Measurements from ENCODE around the gene PTPRH. TPM values are rescaled to one million over a fixed set of nuclear protein-coding genes. Genes with fewer than 3 reads are reported as not detected.
A peak's percentile ranks its signal among the peaks of the same experiment; 100 is the strongest.
"Not testable (repeated sequence)": the region's sequence is repeated elsewhere in the genome, so short reads cannot be mapped to it uniquely, and the experiment has no call there.

Gene PTPRH
- total RNA-seq, 1 experiment from 2014 or later = 0.39 TPM

DNA sequence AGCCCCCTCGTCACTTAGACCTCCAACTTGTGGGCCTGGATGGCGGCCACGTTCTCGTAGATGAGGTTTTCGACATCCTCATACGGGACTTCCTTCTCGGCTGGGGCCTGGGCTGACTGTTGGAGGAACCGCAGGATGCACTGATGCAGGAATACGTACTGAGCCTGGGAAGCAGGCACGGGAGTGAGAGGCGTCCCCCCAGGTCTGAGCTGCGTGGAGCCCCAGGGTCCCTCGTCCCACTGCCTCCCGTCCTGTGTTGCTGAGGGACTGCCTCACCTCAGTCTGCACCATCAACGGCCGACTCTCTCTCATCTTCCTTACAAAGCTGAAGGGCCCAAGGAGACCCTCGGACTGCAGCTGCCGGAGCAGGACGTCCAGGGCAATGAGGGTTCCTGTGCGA lies 27.6 kb downstream of the PTPRH start:
- DNase-seq (ENCODE audit: low read depth) = no peak

DNA sequence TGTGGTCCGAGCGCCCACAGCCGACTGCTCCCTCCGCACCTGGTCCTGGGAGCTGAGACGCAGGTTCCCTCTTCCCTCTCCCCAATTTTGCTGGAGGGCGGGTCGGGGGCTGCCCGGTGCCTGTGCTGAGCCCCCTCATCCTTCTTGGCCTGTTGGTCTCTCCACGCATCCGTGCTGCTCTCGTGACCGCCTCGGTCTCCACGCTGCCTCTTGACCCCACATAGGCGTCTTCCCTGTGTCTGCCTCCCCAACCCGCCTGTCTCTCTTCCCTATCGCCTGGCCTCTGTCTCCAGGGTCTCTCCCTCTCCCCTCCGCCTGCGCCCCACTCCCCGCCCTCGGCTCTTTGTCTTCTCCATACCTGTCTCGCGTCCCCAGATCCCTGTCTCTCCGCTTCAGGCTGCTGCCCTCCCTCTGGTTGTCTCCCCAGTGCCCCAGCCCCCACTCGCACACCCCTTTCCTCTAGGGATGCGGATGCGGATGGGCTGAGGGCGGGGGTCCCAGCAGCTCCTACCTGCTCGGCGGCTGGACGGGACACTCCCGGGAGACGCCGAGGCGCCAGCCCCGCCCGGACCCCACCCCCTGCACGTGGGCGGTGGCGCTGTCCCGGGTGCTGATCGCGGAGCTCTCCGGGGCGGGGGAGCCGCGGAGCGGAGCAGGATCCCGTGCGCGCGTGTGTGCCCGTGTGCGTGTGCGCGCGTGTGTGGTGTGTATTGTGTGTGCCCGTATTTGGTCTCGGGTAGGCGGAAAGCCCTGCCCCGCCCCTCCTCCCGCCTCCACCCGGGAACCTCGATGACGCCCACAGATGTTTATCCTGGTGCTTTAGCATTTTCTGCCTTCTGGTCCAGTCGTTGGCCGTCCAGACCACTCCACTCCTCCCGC lies 29.5 kb downstream of the PTPRH start, which contains the start of gene SYT5:
SYT5 (minus strand) TSS at position 684 of the 879 bp plus-strand sequence. CDS start 1,248 bp downstream, outside the sequence.
- no peak for DNase-seq (ENCODE audit: low read depth)

DNA sequence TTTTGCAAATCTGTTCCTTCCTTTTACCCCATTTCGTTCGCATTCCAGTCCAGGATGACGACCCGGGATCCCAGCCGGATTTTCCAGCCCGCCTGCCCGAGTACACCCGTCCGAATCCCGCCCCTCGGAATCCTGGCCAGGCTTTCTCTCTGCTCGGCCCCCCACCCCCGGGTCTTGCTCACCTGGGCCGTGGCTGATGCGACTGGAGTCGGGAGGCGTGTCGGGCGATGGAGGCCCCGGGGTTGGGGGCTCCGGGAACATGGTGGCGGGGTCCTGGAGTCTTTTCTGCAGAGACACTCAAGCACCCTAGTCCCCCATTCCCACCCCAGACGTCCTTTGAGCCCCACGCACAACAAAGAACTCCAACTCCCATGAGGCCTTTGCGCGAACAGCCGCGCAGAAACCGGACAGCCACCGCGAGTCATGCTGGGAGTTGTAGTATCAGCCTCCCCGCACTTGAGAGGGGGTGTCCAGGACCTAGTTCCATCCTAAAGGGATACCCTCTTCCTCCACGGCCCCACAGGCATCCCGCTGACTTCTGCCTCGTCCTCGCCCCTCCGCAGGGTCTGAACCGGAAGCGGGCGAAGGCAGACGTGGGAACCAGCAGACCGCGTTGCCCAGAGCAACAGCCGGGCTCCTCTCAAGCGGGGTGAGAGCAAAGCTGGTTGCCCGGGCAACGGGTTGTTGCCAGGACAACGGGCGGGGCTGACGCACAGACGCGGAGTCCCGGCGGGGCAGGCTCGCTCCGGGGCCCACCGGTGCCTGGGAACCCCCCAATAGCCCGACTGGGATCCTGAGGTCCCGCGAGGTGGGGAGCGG lies 30.3 kb downstream of the PTPRH start:
- DNase-seq (ENCODE audit: low read depth) = peak; percentile 71

DNA sequence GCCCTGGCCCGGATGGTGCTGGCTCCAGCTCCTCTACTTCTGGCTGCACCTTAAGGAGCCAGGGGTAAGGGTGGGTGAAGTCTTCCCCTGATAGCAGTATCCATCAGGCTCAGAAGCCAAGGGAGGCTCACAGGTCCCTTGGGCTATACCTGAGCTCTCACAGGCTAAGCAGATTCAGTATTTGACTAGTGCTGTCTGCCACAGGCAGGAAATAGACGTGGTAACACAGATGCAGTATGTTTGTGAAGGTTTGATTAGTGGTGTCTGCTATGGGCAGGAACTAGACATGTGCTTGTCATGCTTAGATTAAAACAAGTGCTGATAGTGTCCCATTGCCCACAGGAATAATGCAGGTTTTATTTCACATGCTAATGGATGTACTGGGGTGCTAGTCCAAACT lies 33.2 kb downstream of the PTPRH start:
- no peak for DNase-seq (ENCODE audit: low read depth)

DNA sequence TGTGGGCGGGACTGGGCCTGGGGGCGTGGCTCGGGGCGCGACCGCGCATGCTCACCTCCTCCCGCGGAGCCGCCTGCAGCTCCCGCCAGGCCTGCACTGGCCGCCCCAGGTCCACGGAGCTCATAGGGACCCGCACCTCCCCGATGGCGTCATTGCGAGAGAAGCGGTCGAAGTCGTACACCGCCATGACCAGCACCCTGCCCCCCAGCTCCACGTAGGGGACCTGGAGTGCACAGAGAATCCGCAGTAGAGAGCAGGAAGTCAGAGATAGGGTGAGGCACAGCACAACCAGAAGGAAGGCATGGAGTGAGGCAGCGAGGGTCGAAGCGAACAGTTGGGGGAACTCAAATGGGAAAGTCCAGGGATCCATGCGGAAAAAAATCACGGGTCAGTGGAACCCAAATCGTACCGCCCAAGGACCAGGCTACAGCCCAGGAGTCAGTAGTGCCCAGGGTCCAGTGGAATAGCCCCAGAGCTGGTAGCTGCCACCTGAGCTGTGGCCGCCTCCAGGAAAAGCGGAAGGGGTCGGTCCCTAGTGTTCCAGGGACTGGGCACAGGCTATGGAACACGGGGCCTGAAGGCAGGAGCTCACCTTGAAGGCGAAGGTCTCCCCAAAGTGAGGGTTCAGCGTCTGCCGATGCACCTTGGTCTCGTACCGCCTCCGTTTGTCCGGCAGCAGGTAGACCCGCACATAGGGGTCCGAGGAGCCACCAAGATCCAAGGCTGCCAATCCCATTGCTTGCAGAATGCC lies 34.0 kb downstream of the PTPRH start:
- no peak for DNase-seq (ENCODE audit: low read depth)

DNA sequence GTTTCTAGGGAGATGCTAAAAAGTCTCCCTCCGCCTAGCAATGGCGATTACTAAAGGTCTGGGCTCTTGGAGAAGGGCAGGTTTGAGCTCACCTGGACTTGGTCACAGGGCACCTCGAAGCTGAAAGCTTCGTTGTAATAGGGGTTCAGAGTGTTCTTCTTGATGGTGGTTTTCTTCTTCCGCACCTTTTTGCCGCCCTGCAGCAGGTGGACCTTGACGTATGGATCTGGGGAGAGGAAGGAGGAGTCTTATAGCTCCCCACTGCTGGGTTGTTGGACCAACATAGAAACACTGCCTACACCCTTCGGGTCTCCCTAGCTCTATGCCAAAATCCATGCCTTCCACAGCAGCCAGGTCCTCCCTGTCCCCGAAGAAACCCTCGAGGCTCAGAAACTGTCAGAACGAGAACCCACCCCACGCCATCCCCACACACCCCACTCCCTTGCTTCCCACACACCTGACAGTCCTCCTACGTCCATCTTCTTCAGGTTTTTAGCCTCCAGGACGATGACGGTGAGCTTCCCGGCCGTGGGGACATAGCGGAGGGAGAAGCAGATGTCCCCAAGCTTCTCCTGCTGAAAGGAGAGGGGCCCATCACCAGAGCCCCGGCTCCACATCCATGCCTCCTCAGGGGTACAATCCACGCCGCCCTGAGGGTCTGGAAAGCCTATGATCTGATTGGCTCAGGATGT lies 34.7 kb downstream of the PTPRH start:
- no peak for DNase-seq (ENCODE audit: low read depth)

DNA sequence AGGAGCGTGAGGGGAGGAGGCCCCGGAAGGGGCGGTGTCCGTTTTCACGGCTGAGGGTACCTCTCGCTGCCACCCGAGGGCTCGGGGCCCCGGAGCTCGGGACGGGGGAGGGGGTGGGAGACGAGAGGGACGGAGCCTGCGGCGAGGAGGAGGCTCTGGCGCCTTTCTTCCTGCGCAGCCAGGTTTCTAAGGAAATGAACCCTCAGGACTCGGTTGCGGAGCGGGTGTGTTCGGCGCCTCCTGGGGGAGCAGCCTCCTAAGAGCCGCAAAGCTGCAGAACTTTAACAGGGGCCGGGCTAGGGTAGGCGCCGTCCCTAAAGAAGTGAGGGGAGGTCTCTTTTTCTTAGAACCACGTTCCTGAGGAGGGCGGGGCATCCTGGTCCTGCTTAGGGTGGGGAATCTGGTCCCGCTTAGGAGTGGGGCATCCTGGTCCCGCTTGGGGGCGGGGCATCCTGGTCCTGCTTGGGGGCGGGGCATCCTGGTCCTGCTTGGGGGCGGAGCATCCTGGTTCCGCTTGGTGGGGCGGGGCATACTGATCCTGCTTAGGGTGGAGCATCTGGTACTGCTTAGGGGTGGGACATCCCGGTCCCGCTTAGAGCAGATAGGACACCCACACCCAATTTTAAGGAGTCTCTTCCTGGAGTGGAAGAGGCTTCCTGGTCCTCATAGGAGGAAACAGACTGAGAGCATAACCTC lies 35.4 kb downstream of the PTPRH start:
- peak; percentile 25 for DNase-seq (ENCODE audit: low read depth)

DNA sequence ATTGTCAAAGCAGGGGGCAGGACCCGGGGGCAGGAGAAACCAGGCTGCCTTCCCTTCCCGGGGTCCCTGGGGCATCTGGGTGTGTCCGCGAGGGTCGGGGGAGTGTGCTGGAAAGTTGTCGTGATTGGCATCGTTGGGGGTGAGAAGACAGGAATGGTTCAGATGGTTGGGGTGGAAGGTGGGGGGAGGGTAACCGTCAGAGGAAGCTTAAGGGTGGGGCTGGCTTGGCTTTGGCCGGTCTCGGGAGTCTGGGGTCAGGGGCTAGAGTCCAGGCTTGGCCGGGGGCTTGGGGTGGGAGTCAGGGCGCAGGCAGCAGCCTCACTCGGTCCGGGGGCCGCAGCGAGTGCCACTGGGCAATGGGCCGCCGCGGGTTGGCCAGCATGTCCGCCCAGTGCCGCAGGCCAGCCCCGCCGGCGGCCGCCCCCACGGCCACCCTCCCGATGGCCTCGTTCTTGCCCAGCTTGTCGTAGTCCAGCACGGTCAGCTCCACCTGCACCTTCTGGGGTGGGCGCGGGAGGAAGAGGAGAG lies 36.1 kb downstream of the PTPRH start:
- no peak for DNase-seq (ENCODE audit: low read depth)

DNA sequence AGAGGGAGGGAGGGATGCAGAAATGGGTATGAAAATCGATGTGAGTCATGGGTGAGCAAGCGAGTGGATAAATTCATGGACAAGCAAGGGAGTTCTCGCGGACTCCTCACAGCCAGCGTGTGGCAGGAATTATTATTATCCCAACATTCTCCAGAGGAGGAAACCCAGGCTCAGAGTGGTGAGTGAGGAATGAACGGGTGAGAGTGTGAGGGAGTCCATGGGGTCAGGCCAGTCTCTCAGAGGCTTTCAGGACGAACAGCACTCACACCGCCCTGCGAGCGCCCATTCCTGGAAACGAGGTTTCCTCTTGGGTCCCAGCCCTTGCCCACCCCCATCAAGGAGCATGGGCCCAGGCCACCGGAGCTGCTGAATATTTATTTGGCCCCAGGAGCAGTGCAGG lies 36.6 kb downstream of the PTPRH start:
- peak; percentile 57 for DNase-seq (ENCODE audit: low read depth)

DNA sequence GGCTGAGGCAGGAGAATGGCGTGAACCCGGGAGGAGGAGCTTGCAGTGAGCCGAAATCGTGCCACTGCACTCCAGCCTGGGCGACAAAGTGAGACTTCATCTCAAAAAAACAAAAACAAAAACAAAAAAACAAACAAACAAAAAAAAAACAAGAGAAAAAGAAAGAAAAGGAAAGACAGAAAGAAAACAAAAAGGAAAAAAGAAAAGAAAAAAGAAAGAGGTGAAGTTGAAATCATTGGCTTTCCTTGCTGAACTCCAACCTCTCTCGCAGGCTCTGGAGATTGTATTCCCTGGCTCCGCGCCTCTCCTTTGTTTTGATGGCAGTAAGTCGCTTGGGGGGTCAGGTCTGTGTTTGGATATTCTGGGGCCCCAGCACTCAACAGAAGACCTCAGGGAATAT lies 37.0 kb downstream of the PTPRH start:
- DNase-seq (ENCODE audit: low read depth) = not testable (repeated sequence)

DNA sequence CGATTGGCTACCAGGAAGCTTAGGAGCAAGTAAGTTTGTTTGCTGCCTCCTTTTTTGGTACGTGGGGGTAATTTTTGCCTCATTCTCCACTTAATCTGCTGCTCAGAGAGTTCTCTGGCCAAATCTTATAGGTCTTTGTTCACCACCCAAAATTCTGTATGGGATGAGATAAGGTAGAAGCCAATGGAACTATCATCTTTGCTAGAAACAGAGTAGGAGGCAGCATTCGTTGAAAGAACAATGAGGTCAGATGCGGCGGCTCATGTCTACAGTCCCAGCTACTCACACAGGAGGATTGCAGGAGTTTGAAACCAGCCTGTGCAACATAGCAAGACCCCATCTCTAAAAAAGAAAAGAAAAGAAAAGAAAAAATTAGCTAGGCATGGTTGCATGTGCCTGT lies 37.9 kb downstream of the PTPRH start:
- DNase-seq (ENCODE audit: low read depth) = no peak

DNA sequence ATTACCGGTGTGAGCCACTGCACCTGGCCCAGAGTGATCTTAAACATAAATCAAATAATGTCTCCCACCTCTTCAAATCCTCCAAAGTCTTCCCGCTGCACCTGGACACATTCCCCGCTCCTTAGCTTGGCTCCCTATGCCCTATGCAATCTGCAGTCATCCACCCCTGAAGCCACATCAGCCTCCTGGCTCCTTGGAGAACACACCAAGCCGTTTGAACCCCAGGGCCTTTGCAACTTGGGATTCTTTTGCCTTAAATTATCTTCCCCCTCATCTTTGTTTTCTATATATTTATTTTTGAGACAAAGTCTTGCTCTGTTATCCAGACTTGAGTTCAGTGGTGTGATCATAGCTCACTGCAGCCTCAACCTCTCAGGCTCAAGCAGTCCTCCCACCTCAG lies 40.2 kb downstream of the PTPRH start:
- DNase-seq (ENCODE audit: low read depth) = no peak

DNA sequence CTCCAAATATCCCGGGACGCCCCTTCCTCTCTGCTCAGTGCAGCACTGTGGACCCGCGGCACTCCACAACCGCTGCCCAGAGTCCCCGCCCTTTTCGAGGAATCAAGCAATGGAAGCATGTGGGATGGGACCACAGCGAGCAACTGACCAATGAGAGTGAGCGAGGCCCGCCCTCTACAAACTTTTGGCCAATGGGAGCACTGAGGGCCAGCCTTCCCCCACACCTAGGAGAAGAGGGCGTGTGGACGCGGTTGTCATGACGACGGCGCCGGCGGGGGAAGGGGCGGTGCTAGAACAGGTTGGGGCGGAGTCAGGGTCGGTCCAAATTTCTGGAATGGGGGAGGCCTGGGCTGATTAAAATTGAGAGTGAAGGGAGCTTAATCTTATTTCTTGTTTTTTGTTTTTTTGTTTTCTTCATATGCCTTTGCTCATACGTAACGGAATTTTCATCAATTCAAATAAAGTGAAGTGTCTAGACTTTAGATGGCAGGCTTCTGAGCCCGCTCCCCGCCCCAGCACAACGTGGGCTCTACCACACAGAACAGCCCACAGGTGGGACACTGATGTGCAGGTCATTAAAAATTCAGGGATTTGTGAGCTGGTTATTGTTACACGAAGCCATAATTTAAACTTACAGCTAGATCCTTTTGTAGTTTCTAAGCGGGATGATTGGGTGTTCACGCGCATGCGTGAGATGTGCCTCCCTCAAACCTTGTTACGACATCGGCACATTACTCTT lies 42.6 kb downstream of the PTPRH start, which contains the start of gene DNAAF3:
DNAAF3 (minus strand) TSS at position 84 of the 739 bp plus-strand sequence. CDS start 200 bp downstream, outside the sequence.
- peak; percentile 93 for DNase-seq (ENCODE audit: low read depth)

DNA sequence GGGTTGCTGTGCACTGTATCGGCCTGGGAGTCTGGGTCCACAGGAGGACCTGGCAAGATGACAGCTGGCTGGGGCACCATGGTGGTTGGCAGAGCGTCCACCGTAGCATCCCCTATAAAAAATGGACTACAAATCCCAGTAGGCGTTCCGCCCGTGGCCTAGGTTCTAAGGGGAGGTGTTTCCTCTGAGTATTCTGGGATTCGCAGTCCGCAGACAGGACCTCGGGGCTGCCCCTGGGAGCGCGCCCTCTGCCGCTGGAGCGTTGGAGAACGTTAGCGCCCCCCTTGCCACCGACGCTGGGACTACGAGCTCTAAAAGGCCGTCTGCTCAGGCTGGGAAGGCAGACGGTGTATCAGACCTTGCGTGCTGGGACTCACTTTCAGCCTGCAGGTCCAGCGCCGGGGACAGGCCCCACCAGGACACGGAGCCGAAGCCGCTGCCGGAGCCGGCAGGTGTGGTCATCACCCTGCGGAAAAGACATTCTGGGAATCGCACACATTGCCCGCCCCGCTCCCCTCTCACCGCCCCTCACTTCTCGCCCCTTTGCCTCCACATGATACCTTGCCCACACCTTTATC lies 43.3 kb downstream of the PTPRH start:
- peak; percentile 69 for DNase-seq (ENCODE audit: low read depth)

DNA sequence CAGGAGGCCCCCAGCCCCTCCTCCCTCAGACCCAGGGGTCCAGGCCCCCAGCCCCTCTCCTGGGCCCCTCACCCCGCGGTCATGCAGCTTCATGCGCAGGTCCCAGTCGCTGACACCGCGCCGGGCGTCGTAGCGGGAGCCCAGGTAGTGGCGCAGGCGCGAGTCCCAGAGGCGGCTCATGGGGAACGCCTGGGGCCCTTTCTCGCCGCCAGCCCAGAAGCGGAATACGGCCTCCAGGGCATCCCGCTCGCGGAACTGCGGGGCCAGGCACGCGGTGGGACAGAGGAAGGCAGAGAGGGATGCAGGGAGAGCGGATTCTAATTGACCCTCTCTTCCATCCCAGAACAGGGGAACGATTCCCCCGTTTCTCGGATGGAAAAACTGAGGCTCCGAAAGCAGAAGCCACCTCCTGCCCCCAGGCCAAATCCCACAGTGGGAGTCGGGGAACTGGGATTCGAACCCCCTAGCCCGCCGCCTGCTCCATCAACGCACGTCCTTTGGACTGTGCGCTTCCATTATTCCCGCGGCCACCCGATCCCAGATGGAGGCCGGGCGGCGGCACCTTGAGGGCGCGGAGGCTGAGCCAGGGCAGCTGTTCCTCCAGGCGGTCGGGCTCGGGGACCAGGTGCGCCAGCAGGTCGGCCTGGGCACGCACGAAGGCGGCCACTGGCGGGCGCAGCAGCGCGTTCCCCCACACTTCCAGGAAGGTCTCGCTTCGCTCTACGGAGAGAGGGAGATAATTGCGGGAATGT lies 47.6 kb downstream of the PTPRH start:
- no peak for DNase-seq (ENCODE audit: low read depth)

DNA sequence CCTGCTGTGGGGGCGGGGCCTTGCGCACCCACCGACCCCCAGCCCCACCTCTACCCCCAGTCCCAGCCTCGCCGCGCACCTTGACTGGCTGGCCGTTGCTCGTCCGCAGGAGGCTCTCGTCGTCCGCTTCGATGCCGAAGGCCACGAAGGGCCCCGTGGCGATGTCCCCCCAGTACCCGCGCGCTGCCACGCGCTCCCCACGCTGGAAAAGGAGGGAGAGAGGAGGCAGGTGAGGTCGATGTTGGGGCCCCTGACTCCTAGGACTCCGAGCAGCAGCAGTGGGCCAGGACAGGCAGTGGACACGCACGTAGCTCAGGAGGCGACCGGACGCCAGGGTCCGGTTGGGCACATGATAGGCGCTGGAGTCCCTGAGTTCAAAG lies 48.3 kb downstream of the PTPRH start:
- DNase-seq (ENCODE audit: low read depth) = no peak

DNA sequence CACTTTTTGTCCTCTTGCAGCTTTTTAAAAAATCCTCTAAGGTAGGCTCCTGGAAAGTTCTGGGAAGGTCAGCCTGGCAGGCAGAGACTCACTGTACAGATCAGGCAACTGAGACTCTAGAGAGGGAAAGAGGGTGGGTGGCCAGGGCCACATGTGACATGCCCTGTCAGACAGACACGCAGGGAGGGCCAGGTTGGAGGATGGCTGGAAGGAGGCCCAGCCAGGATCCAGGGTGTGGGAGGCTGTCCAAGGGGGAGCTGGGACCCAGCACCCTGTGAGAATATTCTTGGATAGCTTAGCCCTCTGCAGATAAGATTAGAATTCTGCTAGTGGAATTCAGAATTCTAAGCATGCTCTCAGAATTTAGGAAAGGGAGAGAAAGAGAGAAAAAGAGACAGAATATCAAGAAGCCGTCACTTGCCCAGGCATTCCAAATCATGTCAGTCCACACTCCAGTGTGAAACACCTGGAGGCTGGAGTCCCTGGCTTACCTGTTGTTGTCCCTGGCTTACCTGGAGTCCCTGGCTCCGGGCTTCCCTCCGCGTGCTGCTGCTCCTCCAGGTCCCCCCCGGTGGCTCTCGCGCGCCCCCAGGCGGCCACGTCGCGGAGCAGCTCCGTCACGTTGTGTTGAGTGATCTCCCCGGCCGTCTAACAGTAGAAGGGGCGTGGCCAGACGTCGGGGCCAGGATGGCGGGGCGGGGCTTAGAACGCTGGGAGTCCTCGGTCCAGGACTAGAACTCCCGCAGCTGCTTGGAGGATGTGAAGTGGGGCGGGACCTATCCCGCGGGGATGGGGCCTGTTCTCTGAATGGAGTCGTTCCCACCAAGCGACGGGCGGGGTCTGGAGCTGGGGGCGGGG lies 48.9 kb downstream of the PTPRH start:
- DNase-seq (ENCODE audit: low read depth) = peak; percentile 84
